Mononuclear cell (primary cell): ENCODE data around the gene ACOT7. TPM values are rescaled to one million over a fixed set of nuclear protein-coding genes. Genes with fewer than 3 reads are reported as not detected.

Source experiments
- H3K27me3 ChIP-seq: 2 replicates; pipeline ENCODE4 v1.6.0; 2011; ENCODE audit warnings: low read length, control low read depth; ENCODE audit not compliant: insufficient read depth
- H3K4me1 ChIP-seq: 2 replicates; pipeline ENCODE4 v1.5.1; 2011; ENCODE audit warnings: mild to moderate bottlenecking, low read length, control low read depth; ENCODE audit not compliant: insufficient read depth
- H3K4me3 ChIP-seq: 2 replicates; pipeline ENCODE4 v1.5.1; 2011; ENCODE audit warnings: mild to moderate bottlenecking, low read length, moderate library complexity
- H3K9me3 ChIP-seq: 2 replicates; pipeline ENCODE4 v1.5.1; 2011; ENCODE audit warnings: low read depth, mild to moderate bottlenecking, control low read depth, low read length
- total RNA-seq: library from RNA; depleted of rRNA; stranded (reverse); fragments of >200 nt; gene quantifications from one replicate; pipeline ENCODE4 v1.2.3, GENCODE V29; 2012

ACOT7 gene
- total RNA-seq, 1 donor = 2.1 TPM

DNA sequence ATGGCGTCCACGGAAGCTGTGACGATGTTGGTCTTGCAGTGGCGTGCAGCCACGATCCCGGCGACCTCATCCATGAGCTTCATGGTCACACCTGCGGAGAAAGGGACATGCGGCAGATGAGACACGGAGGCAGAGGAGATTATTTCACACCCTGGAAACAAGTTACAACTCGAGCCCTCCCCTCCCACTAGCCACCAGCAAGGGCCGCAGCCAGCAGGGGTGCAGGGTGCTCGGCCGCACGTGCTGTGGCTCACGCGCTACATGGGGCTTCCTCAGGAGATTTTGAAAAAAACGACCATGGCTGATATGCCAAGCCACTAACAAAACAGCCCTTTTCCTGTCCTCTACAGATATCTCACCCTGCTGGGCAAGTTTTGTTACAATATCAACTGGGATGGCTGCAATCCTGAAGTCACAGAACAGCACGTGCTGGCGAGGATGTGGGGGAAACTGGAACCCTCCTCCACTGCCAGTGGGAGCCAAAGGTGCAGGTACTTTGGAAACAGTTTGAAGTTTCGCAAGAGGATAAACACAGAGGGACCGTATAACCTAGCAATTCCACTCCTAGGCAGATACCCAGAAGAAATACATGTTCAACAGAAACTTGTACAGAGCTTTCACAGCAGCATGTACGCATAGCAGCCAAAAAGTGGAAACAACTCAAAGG is 98.5 kb downstream of the ACOT7 start:
- Histone ChIP-seq H3K27me3 (no peaks in the 10 kb centered on the region), H3K9me3 (no peaks in the 10 kb centered on the region), H3K4me3 (no peak overlapping the region), H3K4me1 (peaks cover 8% of the 10 kb centered on the region)

GRCh38 chr1:6294080-6294889 is 99.3 kb downstream of the ACOT7 start:
- Histone ChIP-seq H3K27me3 (no peaks in the 10 kb centered on the region), H3K4me3 (no peak overlapping the region), H3K9me3 (no peaks in the 10 kb centered on the region), H3K4me1 (peaks cover 8% of the 10 kb centered on the region)

DNA sequence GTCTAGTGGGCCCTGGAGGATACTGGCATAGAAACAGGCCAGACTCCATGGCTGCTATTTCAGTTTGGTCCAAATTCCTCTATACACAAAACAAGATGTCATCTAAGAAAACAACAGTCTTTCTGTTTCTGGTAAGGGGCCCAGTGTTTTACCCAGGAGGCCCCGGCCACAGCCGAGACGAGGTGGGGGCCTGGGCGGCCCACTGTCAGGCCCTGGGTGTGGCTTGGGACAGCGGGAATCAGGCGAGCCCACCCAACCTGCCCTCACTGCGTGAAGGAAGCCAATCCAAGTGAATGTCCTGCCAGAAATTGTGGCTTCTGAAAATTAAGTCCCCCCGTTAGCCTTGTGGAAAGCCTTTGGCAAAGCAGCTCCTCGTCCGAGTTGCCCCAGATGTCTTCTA is 101.5 kb downstream of the ACOT7 start:
- no peaks in the 10 kb centered on the region for H3K27me3 ChIP-seq
- H3K4me1 ChIP-seq = peaks cover 8% of the 10 kb centered on the region

DNA sequence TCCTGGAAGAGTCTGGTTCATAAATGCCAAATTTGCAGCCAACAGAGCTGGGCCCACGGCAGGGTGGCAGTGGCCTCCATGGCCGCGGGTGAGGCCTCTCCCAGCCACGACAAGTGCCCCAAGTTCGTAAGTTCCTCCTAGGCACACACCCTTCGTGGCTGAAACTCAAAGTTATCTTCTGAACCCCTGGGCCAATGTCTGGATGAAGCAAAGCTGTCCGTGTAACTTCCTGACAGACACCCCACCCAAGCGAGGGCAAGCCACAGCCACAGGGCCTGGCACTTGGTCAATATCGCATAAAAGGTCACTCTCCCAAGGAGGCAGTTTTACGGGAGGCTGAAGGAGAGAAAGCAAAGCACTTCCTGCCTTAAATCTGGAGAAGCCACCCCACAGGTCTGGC is 104.9 kb downstream of the ACOT7 start:
- no peak overlapping the region for H3K4me3 ChIP-seq
- no peaks in the 10 kb centered on the region for H3K27me3 ChIP-seq
- no peaks in the 10 kb centered on the region for H3K9me3 ChIP-seq
- no peaks in the 10 kb centered on the region for H3K4me1 ChIP-seq

More for the DNA sequence above, 101.5 kb downstream of the ACOT7 start:
- Histone ChIP-seq H3K9me3 (no peaks in the 10 kb centered on the region), H3K4me3 (no peak overlapping the region)

GRCh38 chr1:6288026-6288425 is 105.5 kb downstream of the ACOT7 start:
- Histone ChIP-seq H3K9me3 (no peaks in the 10 kb centered on the region), H3K27me3 (no peaks in the 10 kb centered on the region), H3K4me1 (no peaks in the 10 kb centered on the region), H3K4me3 (no peak overlapping the region)

GRCh38 chr1:6287431-6287886 is 106.1 kb downstream of the ACOT7 start:
- no peaks in the 10 kb centered on the region for H3K27me3 ChIP-seq
- no peaks in the 10 kb centered on the region for H3K4me1 ChIP-seq
- H3K4me3 ChIP-seq = no peak overlapping the region
- no peaks in the 10 kb centered on the region for H3K9me3 ChIP-seq

DNA sequence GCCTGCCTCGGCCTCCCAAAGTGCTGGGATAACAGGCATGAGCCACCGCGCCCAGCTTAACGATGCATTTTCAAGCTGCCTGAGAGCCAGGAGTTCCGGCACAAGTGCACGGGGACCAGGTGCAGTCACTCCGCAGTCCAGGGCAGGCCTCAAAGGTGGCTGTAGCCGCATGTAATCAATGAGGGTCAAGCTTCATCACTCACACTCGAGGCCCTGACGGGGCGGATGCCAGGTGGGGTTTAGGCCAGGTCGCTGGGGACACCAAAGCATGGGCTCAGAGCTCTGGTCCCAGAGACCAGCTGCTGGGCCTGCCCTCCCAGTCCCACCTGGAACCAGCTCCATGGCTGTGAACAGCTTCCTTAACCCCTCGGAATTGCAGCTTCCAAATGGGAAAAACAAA is 106.5 kb downstream of the ACOT7 start:
- no peaks in the 10 kb centered on the region for H3K9me3 ChIP-seq
- no peak overlapping the region for H3K4me3 ChIP-seq
- no peaks in the 10 kb centered on the region for H3K27me3 ChIP-seq
- no peaks in the 10 kb centered on the region for H3K4me1 ChIP-seq

DNA sequence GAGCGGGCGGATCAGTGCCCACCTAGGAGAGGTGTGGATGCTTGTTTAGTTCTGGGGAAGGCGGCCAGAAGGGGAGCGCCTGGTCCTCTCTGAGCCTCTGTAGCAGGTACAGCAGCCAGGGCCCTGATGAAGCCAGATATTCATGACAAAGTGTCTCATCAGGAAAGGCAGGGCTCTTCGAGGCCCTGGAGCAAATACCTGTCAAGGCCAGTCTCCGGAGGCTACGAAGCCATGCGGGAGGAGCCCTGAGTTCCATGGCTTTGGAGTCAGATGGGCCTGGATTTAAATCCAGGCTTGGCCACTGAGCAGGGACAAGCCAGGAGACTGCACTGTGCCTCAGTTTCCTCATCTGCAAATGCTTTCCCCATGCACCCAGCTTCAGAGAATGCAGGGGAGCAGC is 107.3 kb downstream of the ACOT7 start:
- H3K4me3 ChIP-seq = no peak overlapping the region
- no peaks in the 10 kb centered on the region for H3K4me1 ChIP-seq
- H3K9me3 ChIP-seq = no peaks in the 10 kb centered on the region
- no peaks in the 10 kb centered on the region for H3K27me3 ChIP-seq

- no peaks in the 10 kb centered on the region for H3K4me1 ChIP-seq
- no peaks in the 10 kb centered on the region for H3K27me3 ChIP-seq
- H3K9me3 ChIP-seq = no peaks in the 10 kb centered on the region
- H3K4me3 ChIP-seq = no peak overlapping the region
Observed at GRCh38 chr1:6285336-6285735, 108.2 kb downstream of the ACOT7 start.

DNA sequence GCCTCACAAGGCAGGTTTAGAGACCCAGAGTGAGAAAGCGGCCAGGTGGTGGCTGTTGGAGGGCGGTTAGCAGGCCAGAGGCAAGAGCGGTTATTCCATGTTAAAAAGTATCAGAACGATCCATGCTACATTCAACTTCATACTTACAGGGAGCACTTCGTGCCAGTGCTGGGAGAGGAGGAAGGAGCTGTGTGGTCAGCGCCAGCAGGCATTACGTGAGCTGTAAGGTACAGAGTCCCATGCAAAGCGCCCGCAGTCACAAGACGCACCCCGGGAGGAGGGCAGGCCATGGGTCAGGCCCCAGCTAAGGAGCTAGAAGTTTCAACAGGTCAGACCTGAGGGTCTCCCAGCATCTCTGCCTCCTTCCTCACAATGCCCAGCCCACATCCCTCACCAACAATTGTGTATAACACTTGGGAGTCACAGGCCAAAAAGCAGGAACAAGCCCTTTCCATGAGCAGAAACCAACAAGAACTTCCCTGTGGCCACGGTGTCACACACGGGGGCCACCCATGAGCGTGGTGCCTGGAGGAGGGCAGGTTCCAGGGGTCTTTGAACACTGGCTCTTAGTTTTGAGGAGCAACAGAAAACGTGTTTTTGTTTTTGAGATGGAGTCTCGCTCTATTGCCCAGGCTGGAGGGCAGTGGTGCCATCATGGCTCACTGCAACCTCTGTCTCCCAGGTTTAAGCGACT is 110.8 kb downstream of the ACOT7 start:
- Histone ChIP-seq H3K4me1 (no peaks in the 10 kb centered on the region), H3K4me3 (no peak overlapping the region), H3K27me3 (no peaks in the 10 kb centered on the region), H3K9me3 (no peaks in the 10 kb centered on the region)

DNA sequence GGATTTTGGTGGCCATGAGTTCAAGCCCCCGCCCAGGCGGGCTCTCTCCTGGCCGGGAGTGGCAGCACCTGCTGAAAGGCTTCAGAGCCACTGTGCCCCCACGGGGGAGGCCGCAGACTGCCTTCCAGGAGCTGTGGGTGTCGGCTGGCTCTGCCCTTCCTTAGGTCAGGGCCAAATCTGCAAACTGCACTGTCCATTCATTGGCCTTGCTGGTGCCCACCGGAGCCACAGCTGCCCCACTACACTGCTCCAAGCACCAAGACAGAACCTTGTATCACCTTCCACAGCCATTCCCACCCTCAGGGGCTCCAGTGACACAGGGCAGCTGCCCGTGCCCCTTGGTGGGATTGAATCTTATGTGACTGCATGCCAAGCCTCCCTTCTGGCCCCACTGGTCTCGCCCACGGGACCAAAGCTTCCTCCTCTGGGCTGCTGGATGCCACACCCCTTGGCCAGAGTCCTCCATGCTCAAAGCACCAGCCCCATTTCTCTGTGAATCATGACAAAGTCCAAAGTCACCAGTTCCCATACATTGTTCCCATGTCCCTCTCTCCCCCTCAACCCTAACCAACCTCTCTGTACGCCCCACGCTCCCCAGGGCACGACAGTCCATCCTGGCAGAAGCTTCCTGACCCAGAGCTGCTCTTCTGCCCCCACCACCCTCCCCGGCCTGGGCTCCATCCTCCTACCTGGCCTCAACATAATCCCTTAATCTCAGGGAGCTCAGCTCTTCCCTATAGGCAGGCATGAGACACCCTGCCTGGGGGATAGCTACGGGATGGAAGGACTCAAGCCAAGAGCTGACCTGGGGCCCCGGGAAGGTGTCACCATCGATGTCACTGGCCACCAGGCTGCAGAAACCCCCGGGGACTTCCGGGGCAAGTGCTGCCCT is 111.8 kb downstream of the ACOT7 start:
- H3K4me3 ChIP-seq = no peak overlapping the region
- H3K9me3 ChIP-seq = no peaks in the 10 kb centered on the region
- no peaks in the 10 kb centered on the region for H3K4me1 ChIP-seq
- no peaks in the 10 kb centered on the region for H3K27me3 ChIP-seq

GRCh38 chr1:6280761-6281451 is 112.7 kb downstream of the ACOT7 start:
- no peaks in the 10 kb centered on the region for H3K9me3 ChIP-seq
- H3K27me3 ChIP-seq = no peaks in the 10 kb centered on the region
- H3K4me1 ChIP-seq = no peaks in the 10 kb centered on the region
- no peak overlapping the region for H3K4me3 ChIP-seq

DNA sequence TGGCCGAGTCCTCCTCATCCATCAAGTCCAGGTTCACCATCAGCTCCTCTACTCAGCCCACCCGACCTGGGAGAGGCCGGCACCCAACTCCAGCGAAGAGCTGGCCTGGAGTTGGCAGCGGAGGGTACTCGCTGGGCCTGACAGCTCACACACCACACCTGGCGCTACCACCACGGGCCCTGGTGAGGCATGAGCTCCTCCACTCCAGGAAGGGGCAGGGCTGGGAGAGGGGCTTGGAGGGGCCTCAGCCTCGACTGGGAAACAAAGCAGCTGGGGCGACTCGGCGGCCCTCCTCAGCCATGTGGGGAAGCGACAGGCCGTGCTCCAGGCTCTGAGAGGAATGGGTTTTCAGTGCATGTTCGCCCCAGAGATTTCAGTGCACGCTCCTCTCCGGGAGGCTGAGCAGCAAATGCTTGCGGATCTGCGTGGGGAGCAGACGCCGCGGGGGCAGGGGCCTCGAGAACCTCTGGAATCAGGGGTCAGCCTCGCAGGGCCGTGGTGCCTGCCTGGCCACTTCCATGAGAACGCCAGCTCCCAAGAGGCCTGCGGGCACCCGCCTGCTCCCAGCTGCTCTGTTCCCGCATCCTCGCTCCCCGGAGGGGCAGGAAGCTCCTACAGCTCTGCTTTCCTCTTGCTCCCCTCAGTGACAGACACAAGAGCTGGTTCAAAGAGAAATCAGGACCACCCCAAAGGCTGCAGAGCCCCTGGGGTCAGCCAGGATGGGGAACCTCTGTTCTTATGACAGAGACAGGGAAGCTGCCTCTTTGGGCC is 113.8 kb downstream of the ACOT7 start:
- Histone ChIP-seq H3K4me3 (no peak overlapping the region), H3K27me3 (no peaks in the 10 kb centered on the region), H3K9me3 (no peaks in the 10 kb centered on the region), H3K4me1 (no peaks in the 10 kb centered on the region)
